Daoy (cell line): ENCODE measurements around the gene SLC12A5. TPM values are rescaled to one million over a fixed set of nuclear protein-coding genes. Genes with fewer than 3 reads are reported as not detected.
A peak's percentile ranks its signal among the peaks of the same experiment; 100 is the strongest.
"Not testable (repeated sequence)": the region's sequence is repeated elsewhere in the genome, so short reads cannot be mapped to it uniquely, and the experiment has no call there.

Experiments used
- DNase-seq: peaks from one replicate; pipeline ENCODE4 v3.0.0-alpha.2; 2015; ENCODE audit warnings: low read depth
- total RNA-seq: library from RNA; depleted of rRNA; stranded (reverse); fragments of >200 nt; shearing (Covaris generic); gene quantifications from 2 replicates; pipeline ENCODE4 v1.2.3, GENCODE V29; 2014; rRNA removed

Gene SLC12A5
- total RNA-seq = 0.54 TPM in 1 of 2 replicates, not detected in the other

DNA sequence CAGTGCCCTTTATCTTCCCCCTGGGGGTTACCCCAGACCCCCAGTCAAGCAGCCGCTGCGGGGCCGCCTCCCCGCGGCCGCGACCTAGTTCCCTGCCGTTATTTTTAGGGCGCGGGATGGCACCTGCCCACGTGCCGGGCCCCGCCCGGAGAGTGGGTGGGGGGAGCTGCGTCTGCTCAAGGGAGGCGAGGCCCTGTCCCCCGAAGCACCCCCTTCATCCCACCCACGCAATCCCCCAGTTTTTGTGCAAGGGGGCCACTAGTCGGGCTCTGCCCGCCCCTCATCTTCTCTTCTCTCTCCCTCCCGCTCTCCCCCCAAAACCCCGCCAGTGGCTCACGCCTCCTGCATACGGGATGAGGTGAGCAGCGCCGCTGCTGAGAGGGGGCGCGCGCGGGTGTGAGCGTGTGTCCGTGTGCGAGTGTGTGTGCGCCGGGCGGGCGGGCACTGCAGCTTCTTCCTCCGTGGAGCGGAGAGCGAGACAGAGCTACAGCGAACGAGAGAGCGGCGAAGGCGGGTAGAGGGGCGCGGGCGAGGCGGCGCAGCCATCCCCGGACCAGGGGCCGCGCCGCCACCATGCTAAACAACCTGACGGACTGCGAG is at the start of gene SLC12A5:
SLC12A5 (plus strand) TSS at position 444 of the 600 bp plus-strand sequence; CDS start at position 574, 130 bp downstream.
- no peak for DNase-seq

GRCh38 chr20:45981261-45981660 is 47.8 kb upstream of the SLC12A5 start:
- no peak for DNase-seq

- no peak for DNase-seq
Observed at GRCh38 chr20:45983279-45983743, 45.7 kb upstream of the SLC12A5 start.

DNA sequence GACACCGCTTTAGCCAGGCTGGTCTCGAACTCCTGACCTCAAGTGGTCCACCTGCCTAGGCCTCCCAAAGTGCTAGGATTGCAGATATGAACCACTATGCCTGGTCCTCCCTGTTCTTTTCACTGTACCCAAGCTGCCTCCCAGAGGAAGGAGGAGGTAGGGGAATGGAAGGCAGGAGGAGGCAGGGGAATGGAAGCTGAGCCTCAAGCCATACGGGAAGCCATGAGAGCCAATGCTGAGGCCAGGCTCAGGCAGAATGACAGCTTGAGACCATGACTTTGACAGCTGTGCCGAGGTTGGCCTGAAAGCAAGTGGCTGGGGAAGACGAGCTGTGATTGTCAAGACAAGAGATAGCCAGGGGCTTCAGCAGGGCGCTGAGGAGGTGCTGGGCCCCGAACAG is 43.4 kb upstream of the SLC12A5 start:
- DNase-seq = peak; percentile 24

- peak; percentile 76 for DNase-seq
Observed at GRCh38 chr20:45987108-45987780, 41.8 kb upstream of the SLC12A5 start.

DNA sequence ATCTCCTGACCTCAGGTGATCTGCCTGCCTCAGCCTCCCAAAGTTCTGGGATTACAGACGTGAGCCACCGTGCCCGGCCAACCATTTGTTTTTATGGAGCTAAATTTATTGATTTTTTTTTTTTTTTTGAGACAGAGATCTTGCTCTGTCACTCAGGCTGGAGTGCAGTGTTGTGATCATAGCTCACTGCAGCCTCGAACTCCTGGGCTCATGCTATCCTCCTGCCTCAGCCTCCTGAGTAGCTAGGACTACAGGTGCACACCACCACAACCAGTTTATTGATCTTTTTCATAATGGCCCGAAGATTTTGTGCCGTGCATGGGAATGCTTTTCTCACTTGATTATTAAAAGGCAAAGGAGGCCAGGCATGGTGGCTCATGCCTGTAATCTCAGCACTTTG is 40.2 kb upstream of the SLC12A5 start:
- DNase-seq = not testable (repeated sequence)

GRCh38 chr20:45991616-45992015 is 37.4 kb upstream of the SLC12A5 start:
- no peak for DNase-seq

DNA sequence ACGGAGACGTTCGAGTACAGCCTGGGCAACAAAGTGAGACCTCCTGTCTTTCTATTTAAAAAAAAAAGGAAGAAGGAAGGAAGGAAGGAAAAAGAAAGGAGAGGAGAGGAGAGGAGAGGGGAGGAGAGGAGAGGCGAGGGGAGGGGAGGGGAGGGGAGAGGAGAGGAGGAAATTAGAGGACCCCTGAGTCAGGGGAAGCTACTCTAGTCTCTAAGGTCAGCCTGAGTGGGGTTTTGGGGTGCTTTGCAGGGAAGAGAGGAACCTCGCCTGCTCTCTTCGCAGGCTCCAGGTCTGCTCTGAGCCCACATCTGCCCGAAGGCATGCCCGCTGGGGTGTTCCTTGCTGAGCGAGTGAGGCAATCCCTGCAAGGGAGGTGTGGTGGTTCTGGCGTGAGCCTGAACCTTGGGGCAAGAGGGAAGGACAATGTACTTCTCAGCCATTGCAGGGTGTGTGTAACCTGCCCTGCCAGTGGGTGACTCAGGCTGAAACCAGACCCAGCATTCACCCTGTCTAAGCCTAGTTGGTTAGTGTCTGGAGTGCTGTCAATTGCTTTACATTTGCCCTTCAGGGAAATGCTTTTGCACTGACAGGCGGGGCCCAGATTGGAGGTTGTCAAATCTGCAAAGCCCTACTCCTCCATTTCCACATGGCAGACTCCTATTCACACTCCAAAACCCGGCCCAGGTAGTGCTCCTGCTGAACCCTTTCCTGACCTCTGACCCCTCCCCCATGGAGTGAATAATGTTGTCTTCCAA is 35.6 kb upstream of the SLC12A5 start:
- DNase-seq = peak; percentile 87

DNA sequence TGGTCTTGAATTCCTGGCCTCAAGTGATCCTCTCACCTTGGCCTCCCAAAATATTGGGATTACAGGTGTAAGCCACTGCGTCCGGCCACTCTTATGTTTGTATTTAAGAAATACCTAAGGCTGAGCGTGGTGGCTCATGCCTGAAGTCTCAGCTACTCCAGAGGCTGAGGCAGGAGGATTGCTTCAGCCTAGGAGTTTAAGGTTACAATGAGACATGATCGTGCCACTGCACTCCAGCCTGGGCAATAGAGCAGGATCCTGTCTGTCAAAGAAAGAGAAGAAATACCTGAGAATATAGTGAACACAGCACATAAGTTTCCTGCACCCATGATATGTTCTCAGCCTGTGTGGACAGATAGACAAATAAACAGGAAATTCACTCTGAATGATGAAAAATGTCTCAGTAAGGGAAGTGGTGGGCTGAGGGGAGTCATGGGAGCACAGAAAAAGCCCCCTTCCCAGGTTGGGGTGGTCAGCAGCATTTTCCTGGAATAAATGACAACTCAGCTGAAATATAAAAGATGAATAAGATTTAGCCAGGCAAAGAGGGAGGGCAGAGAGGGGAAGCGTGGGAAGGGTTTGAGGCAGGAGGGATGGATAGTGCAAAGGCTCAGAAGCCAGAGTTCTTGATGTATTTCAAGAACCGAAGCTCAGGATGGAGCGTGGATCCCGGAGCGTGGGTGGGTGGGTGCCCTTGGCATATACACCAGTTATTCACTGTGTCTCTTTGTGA is 34.1 kb upstream of the SLC12A5 start:
- no peak for DNase-seq

GRCh38 chr20:45995495-45996097 is 33.4 kb upstream of the SLC12A5 start:
- DNase-seq = not testable (repeated sequence)

DNA sequence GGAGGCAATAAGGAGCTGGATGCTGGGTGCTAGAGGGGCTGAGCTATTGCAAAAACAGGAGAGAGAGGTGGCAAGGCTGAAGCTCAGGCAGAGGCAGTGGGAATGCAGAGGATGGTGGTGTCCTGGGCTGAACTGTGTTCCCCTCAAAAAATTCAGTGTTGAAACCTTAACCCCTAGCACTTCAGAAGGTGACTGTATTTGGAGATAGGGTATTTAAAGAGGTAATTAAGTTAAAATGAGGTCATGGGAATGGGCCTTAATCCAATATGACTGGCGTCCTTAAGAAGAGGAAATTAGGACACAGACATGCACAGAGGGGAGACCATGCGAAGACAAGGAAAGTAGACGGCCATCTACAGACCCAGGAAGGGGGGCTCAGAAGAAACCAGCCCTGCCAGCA is 31.8 kb upstream of the SLC12A5 start:
- no peak for DNase-seq

- DNase-seq = peak; percentile 41
Observed at GRCh38 chr20:45998337-45998736, 30.7 kb upstream of the SLC12A5 start.

DNA sequence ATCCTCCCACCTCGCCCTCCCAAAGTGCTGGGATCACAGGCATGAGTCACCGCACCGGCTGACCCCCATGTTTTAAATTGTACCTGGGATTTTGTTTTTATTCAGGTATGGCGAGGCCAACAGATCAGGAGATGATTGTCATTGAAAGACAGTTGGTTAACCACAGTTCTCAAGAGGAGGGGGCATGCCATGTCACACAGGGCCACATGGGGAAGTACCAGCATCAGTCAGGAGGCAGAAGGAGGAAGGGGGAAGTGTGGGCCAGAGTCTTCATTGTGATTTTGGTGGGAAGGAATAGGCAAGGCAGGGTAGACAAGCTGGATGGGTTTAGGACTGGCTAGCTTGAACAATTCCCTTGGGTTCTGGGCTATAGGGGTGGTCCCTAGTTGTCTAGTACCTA is 30.3 kb upstream of the SLC12A5 start:
- DNase-seq = no peak

- DNase-seq = no peak
Observed at GRCh38 chr20:45999557-46000261, 29.3 kb upstream of the SLC12A5 start.

DNA sequence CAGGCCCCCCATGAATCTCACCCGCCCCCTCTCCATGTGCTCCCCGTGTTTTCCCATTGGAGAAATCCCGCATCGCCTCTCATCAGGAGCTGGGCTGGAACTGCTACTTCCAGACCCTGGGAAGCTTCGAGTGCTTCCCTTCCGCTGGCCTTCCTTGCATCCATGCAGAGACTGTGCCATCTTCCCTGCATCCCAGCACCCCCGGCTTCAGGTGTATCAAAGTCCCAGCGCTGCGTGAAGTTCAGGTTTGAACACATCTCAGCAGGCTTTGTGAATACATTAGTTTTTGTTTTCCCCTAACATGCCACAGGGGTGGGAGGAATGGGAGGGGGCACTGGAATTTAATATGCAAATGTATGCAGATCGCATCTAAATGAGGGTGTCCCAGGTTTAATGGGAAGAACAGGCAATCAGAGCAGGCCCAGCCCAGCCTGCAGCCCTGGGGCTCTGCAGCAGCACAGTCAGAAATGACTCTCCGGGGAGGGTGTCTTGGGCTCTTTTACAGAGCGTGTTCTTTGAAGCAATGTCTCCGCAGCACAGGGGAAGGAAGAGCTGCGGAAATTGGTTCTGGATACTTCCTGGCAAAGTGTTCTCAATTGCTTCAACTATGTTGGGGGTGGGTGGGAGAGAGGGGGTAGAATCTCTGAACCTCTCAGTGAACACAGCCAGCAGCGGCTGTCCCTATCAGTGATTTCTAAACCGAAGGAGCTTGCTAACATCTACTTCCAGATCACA is 28.6 kb upstream of the SLC12A5 start:
- no peak for DNase-seq

GRCh38 chr20:46001498-46001897 is 27.5 kb upstream of the SLC12A5 start:
- DNase-seq = no peak

DNA sequence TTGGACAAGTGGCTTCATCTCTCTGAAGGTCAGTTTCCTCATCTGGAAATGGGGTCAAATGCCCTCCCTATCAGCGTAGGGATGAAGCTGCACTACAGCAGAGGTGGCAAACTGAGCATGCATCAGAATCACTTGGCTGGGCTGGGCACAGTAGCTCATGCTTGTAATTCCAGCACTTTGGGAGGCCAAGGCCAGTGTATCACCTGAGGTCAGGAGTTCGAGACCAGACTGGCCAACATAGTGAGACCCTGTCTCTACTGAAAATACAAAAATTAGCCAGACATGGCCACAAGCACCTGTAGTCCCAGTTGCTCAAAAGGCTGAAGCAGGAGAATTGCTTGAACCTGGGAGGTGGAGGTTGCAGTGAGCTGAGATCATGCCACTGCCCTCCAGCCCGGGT is 27.0 kb upstream of the SLC12A5 start:
- no peak for DNase-seq

- DNase-seq = no peak
Observed at GRCh38 chr20:46004187-46004586, 24.8 kb upstream of the SLC12A5 start.

DNA sequence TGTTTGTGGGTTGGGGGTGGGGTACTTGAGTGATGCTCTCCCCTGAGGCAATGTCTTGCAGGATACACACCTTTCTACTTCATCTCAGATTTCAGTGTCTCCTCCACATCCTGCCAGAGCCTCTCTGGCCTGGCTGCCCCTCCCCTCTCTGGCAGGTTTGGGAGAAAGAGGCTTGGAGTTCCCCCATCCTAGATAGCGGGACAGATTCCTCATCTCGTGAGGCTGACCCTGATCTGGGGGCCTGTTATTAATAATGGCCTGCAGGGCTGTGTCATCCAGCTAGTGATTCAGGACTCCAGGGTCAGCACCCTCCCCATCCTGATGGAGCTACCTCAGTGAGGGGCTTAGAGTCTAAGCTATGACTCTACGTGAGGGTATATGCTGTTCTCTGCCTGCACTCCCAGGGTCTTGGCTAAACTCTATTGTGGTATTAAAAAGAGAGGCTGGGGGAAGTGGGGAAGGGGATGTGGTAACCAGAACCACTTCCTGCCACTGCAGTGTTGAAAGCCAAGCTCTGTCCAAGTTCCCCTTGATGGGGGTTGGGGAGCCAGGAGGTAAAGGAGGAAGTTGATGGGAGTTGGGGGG is 24.0 kb upstream of the SLC12A5 start:
- peak; percentile 35 for DNase-seq
